ENCODE measurements around the gene FBXO44.

Gene FBXO44

DNA sequence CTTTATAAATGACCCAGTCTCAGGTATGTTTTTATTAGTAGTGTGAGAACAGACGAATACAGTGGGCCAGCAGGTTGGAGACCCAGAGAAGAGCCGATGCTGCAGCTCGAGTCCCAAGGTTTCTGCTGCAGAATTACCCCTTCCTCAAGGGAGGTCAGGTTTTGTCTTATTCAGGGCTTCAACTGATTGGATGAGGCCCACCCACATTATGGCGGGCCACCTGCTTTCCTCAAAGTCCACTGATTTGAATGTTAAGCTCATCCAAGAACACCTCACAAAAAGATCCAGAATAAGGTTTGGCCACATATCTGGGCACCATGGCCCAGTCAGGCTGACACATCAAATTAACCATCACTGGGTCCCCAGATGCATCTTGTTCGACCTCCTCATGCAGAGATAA, 41.3 kb upstream of the FBXO44 start:
- Histone ChIP-seq H3K36me3 (ENCODE audit: control insufficient read depth in 4 of 4, insufficient read depth in 4 of 4, low read length in 3 of 4) (no peaks in the 10 kb centered on the region), H3K9me3 (ENCODE audit: control extremely low read depth in 1 of 5, control insufficient read depth in 4 of 5, insufficient read depth in 2 of 5, low read depth in 1 of 5, low read length in 4 of 5) (peaks cover 0 to 3% (median 0%) of the 10 kb centered on the region in 5 experiments), H3K27me3 (replicated peaks in 2 of 5; ENCODE audit: control insufficient read depth in 4 of 5, insufficient read depth in 5 of 5, low read length in 4 of 5) (peaks cover 0 to 11% (median 2%) of the 10 kb centered on the region in 5 experiments), H3K4me1 (ENCODE audit: control extremely low read depth in 1 of 4, control insufficient read depth in 4 of 4, insufficient read depth in 4 of 4, low read length in 3 of 4) (no peaks in the 10 kb centered on the region), H3K4me3 (ENCODE audit: control insufficient read depth in 1 of 7, extremely low read depth in 1 of 7, insufficient read depth in 4 of 7, low read depth in 2 of 7, low read length in 6 of 7) (no peak overlapping the region), H3K27ac (ENCODE audit: insufficient read depth in 1 of 2, low read depth in 1 of 2, low read length in 2 of 2, poor library complexity in 1 of 2, severe bottlenecking in 2 of 2) (no peak overlapping the region)
- ChIA-PET POLR2A (no interaction called here), CTCF (interaction anchor here (1.3 kb wide), 1 partner anchor 136 kb away, joined by 3 read pairs; no protein-coding TSS in a partner anchor)
- no peak for DNase-seq
- 96% methylated on average over 5 of the region's 5 CpGs for WGBS (ENCODE audit: insufficient coverage)

DNA sequence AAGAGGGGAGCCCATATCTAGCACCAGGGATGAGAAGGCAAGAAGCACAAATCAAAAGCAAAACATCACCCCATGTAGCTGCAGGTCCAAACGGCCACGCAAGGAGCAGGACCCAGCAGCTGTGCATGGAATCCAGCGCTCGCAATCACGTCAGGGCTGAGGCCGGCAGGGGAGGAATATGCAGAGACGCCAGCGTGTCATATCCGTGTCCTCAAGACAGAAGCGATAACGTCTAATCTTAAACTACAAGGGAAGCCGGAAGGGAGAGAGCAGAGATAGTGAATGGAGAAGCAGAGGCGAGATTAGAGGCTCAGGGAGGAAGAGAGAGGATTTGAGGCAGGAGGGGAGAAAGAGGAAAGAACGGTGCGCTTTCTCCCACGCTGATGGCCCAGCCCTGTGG, 39.6 kb upstream of the FBXO44 start:
- H3K4me1 ChIP-seq (ENCODE audit: control extremely low read depth in 1 of 4, control insufficient read depth in 4 of 4, insufficient read depth in 4 of 4, low read length in 3 of 4), result no peaks in the 10 kb centered on the region
- 68% methylated on average over 13 of the region's 16 CpGs for whole genome bisulfite sequencing (ENCODE audit: insufficient coverage)
- CTCF ChIA-PET, result no interaction called here
- H3K27me3 ChIP-seq (replicated peaks in 2 of 5; ENCODE audit: control insufficient read depth in 4 of 5, insufficient read depth in 5 of 5, low read length in 4 of 5), result peaks cover 0 to 11% (median 2%) of the 10 kb centered on the region in 5 experiments
- POLR2A ChIA-PET, result no interaction called here
- H3K36me3 ChIP-seq (ENCODE audit: control insufficient read depth in 4 of 4, insufficient read depth in 4 of 4, low read length in 3 of 4), result no peaks in the 10 kb centered on the region
- DNase-seq, result no peak
- H3K9me3 ChIP-seq (ENCODE audit: control extremely low read depth in 1 of 5, control insufficient read depth in 4 of 5, insufficient read depth in 2 of 5, low read depth in 1 of 5, low read length in 4 of 5), result peaks cover 0 to 3% (median 0%) of the 10 kb centered on the region in 5 experiments
- no peak overlapping the region for H3K27ac ChIP-seq (ENCODE audit: insufficient read depth in 1 of 2, low read depth in 1 of 2, low read length in 2 of 2, poor library complexity in 1 of 2, severe bottlenecking in 2 of 2)
- H3K4me3 ChIP-seq (ENCODE audit: control insufficient read depth in 1 of 7, extremely low read depth in 1 of 7, insufficient read depth in 4 of 7, low read depth in 2 of 7, low read length in 6 of 7), result no peak overlapping the region

DNA sequence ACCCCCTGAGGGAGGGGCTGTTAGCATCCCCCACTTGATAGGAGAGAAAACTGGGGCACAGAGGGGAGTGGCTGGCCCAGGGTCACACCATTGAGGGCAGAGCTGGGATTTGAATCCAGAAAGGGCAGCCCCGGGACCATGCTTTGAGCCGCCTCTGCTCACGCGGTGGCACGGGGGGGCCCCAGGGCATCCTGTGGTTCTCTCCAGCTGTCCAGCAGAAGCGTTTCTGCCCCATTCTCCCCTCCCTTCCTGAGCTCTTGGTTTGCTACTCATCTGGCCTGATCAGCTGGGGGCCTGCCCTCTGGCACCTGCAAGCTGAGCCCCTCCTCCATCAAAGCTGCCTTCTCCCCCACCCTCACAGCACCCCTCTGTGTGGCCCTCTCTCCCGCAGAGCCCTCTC, 37.9 kb upstream of the FBXO44 start:
- no peak for DNase-seq
- no peak overlapping the region for H3K27ac ChIP-seq (ENCODE audit: insufficient read depth in 1 of 2, low read depth in 1 of 2, low read length in 2 of 2, poor library complexity in 1 of 2, severe bottlenecking in 2 of 2)
- H3K4me1 ChIP-seq (ENCODE audit: control extremely low read depth in 1 of 4, control insufficient read depth in 4 of 4, insufficient read depth in 4 of 4, low read length in 3 of 4), result no peaks in the 10 kb centered on the region
- CTCF ChIA-PET, result no interaction called here
- peaks cover 0 to 3% (median 0%) of the 10 kb centered on the region in 5 experiments for H3K9me3 ChIP-seq (ENCODE audit: control extremely low read depth in 1 of 5, control insufficient read depth in 4 of 5, insufficient read depth in 2 of 5, low read depth in 1 of 5, low read length in 4 of 5)
- no peak overlapping the region for H3K4me3 ChIP-seq (ENCODE audit: control insufficient read depth in 1 of 7, extremely low read depth in 1 of 7, insufficient read depth in 4 of 7, low read depth in 2 of 7, low read length in 6 of 7)
- no peaks in the 10 kb centered on the region for H3K36me3 ChIP-seq (ENCODE audit: control insufficient read depth in 4 of 4, insufficient read depth in 4 of 4, low read length in 3 of 4)
- POLR2A ChIA-PET, result no interaction called here
- peaks cover 0 to 13% (median 3%) of the 10 kb centered on the region in 5 experiments for H3K27me3 ChIP-seq (replicated peaks in 2 of 5; ENCODE audit: control insufficient read depth in 4 of 5, insufficient read depth in 5 of 5, low read length in 4 of 5)
- 56% methylated on average over 7 of the region's 7 CpGs for WGBS (ENCODE audit: insufficient coverage)

DNA sequence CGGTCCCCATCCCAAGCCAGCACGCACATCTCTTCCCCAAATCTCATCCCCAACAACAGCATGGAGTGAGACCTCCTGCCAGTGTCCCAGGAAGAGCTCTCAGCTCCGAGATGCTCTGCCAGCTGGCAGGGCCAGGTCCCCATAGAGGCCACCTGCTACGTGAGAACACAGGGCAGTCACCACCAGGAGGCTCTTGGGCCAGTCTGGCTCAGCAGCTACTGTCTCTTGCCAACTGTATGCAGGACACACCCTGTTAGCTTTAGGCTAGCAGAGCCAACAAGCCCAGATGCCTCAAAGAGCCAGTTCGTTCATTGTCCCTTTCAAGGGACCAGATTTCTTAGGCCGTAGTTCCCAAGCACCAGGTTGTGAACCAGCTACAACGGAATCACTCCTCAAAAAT, 37.4 kb upstream of the FBXO44 start:
- Histone ChIP-seq H3K36me3 (ENCODE audit: control insufficient read depth in 4 of 4, insufficient read depth in 4 of 4, low read length in 3 of 4) (no peaks in the 10 kb centered on the region), H3K4me3 (ENCODE audit: control insufficient read depth in 1 of 7, extremely low read depth in 1 of 7, insufficient read depth in 4 of 7, low read depth in 2 of 7, low read length in 6 of 7) (no peak overlapping the region), H3K4me1 (ENCODE audit: control extremely low read depth in 1 of 4, control insufficient read depth in 4 of 4, insufficient read depth in 4 of 4, low read length in 3 of 4) (no peaks in the 10 kb centered on the region), H3K9me3 (ENCODE audit: control extremely low read depth in 1 of 5, control insufficient read depth in 4 of 5, insufficient read depth in 2 of 5, low read depth in 1 of 5, low read length in 4 of 5) (peaks cover 0 to 3% (median 0%) of the 10 kb centered on the region in 5 experiments), H3K27ac (ENCODE audit: insufficient read depth in 1 of 2, low read depth in 1 of 2, low read length in 2 of 2, poor library complexity in 1 of 2, severe bottlenecking in 2 of 2) (no peak overlapping the region), H3K27me3 (replicated peaks in 2 of 5; ENCODE audit: control insufficient read depth in 4 of 5, insufficient read depth in 5 of 5, low read length in 4 of 5) (peaks cover 0 to 16% (median 3%) of the 10 kb centered on the region in 5 experiments)
- ChIA-PET POLR2A (no interaction called here), CTCF (no interaction called here)
- 85% methylated on average over 6 of the region's 7 CpGs for WGBS (ENCODE audit: insufficient coverage)
- DNase-seq, result no peak

DNA sequence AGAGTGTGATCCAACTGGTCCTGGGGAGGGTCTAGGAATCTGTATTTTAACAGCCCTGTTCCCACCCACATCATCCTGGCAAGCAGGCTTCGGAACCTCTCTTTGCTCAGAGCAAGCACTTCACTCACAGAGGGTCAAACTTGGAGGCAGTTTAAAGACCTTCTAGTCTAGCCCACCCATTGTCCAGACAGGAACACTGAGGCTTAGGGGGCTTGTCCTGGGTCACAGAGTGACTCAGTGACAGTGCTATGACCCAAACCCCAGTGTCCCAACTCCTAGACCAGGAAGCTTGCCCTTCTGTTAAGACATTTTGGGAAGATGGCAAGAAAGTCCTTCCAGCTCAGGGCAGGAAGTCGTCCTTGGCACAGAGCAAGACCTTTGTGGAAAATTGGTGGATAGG, 36.9 kb upstream of the FBXO44 start:
- DNase-seq, result no peak
- Histone ChIP-seq H3K9me3 (ENCODE audit: control extremely low read depth in 1 of 5, control insufficient read depth in 4 of 5, insufficient read depth in 2 of 5, low read depth in 1 of 5, low read length in 4 of 5) (peaks cover 0 to under 1% (median 0%) of the 10 kb centered on the region in 5 experiments), H3K4me1 (ENCODE audit: control extremely low read depth in 1 of 4, control insufficient read depth in 4 of 4, insufficient read depth in 4 of 4, low read length in 3 of 4) (no peaks in the 10 kb centered on the region), H3K4me3 (ENCODE audit: control insufficient read depth in 1 of 7, extremely low read depth in 1 of 7, insufficient read depth in 4 of 7, low read depth in 2 of 7, low read length in 6 of 7) (no peak overlapping the region), H3K27ac (ENCODE audit: insufficient read depth in 1 of 2, low read depth in 1 of 2, low read length in 2 of 2, poor library complexity in 1 of 2, severe bottlenecking in 2 of 2) (no peak overlapping the region), H3K27me3 (replicated peaks in 2 of 5; ENCODE audit: control insufficient read depth in 4 of 5, insufficient read depth in 5 of 5, low read length in 4 of 5) (peaks cover 0 to 16% (median 3%) of the 10 kb centered on the region in 5 experiments), H3K36me3 (ENCODE audit: control insufficient read depth in 4 of 4, insufficient read depth in 4 of 4, low read length in 3 of 4) (no peaks in the 10 kb centered on the region)
- WGBS (ENCODE audit: insufficient coverage), result 100% methylated on average over 1 of the region's 2 CpGs
- POLR2A ChIA-PET, result no interaction called here
- CTCF ChIA-PET, result interaction anchor here (1.4 kb wide), 1 partner anchor 26 kb away, joined by 3 read pairs; no protein-coding TSS in a partner anchor

DNA sequence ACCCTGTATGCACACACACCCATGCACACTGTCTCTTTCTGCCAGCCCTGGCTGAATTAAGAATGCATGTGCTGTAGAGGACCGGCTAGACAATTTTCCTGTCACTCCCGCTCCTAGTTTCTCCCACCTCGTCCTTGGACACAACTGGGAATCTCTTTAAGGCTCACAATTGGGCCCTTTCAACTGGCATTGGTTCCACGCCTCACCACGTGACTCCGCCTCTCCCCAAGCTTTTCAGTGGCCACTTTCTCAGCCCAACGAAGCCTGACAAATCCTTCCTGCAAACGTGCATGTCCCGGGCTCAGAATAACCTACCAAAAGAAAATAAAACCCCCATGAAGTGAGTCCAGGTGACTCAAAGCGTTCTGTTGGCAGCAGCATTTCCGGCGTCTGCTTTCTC, 34.3 kb upstream of the FBXO44 start:
- 73% methylated on average over 8 of the region's 12 CpGs for WGBS (ENCODE audit: insufficient coverage)
- Histone ChIP-seq H3K27me3 (replicated peaks in 2 of 5; ENCODE audit: control insufficient read depth in 4 of 5, insufficient read depth in 5 of 5, low read length in 4 of 5) (peaks cover 0 to 14% (median 3%) of the 10 kb centered on the region in 5 experiments), H3K27ac (ENCODE audit: insufficient read depth in 1 of 2, low read depth in 1 of 2, low read length in 2 of 2, poor library complexity in 1 of 2, severe bottlenecking in 2 of 2) (no peak overlapping the region), H3K4me3 (ENCODE audit: control insufficient read depth in 1 of 7, extremely low read depth in 1 of 7, insufficient read depth in 4 of 7, low read depth in 2 of 7, low read length in 6 of 7) (no peak overlapping the region), H3K36me3 (ENCODE audit: control insufficient read depth in 4 of 4, insufficient read depth in 4 of 4, low read length in 3 of 4) (no peaks in the 10 kb centered on the region), H3K4me1 (ENCODE audit: control extremely low read depth in 1 of 4, control insufficient read depth in 4 of 4, insufficient read depth in 4 of 4, low read length in 3 of 4) (no peaks in the 10 kb centered on the region), H3K9me3 (ENCODE audit: control extremely low read depth in 1 of 5, control insufficient read depth in 4 of 5, insufficient read depth in 2 of 5, low read depth in 1 of 5, low read length in 4 of 5) (no peaks in the 10 kb centered on the region)
- CTCF ChIA-PET, result no interaction called here
- POLR2A ChIA-PET, result no interaction called here
- DNase-seq, result no peak

DNA sequence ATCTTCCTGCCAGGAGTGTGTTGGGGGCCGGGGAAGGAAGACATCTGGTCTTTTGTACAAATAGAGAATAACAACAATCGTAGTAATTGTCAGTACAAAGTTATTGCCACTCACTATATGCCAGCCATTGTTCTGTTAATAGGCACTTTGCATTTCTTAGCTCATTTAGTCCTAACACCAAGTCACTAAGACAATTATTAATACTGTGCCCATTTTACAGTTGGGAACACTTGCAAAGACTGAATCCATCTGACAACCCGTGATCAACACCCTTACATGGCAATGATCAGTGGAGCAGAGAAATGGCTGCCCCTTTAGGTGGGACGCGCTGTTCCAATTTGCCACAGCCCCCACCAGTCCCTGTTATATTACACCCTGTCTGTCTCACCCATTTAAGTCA, 33.8 kb upstream of the FBXO44 start:
- POLR2A ChIA-PET, result no interaction called here
- Histone ChIP-seq H3K27me3 (replicated peaks in 2 of 5; ENCODE audit: control insufficient read depth in 4 of 5, insufficient read depth in 5 of 5, low read length in 4 of 5) (peaks cover 0 to 18% (median 3%) of the 10 kb centered on the region in 5 experiments), H3K36me3 (ENCODE audit: control insufficient read depth in 4 of 4, insufficient read depth in 4 of 4, low read length in 3 of 4) (no peaks in the 10 kb centered on the region), H3K4me1 (ENCODE audit: control extremely low read depth in 1 of 4, control insufficient read depth in 4 of 4, insufficient read depth in 4 of 4, low read length in 3 of 4) (no peaks in the 10 kb centered on the region), H3K4me3 (ENCODE audit: control insufficient read depth in 1 of 7, extremely low read depth in 1 of 7, insufficient read depth in 4 of 7, low read depth in 2 of 7, low read length in 6 of 7) (no peak overlapping the region), H3K9me3 (ENCODE audit: control extremely low read depth in 1 of 5, control insufficient read depth in 4 of 5, insufficient read depth in 2 of 5, low read depth in 1 of 5, low read length in 4 of 5) (no peaks in the 10 kb centered on the region), H3K27ac (ENCODE audit: insufficient read depth in 1 of 2, low read depth in 1 of 2, low read length in 2 of 2, poor library complexity in 1 of 2, severe bottlenecking in 2 of 2) (no peak overlapping the region)
- DNase-seq, result no peak
- CTCF ChIA-PET, result no interaction called here
- WGBS (ENCODE audit: insufficient coverage), result 95% methylated on average over 2 of the region's 5 CpGs
